Progenitor cell of endocrine pancreas (in vitro differentiated cells): ENCODE results near the gene NKAPL. TPM values are rescaled to one million over a fixed set of nuclear protein-coding genes. Genes with fewer than 3 reads are reported as not detected.

ENCODE experiments used
- DNase-seq: peaks from one replicate; pipeline ENCODE4 v3.0.0; 2021; ENCODE audit warnings: low spot score; ENCODE audit not compliant: unreplicated experiment
- H3K27ac Mint-ChIP-seq: 2 replicates; pipeline ENCODE4 v1.8.0; 2021; ENCODE audit warnings: mild to moderate bottlenecking, moderate library complexity, mixed read lengths
- H3K27me3 Mint-ChIP-seq: 2 replicates; pipeline ENCODE4 v1.8.0; 2021; ENCODE audit warnings: mixed read lengths
- H3K36me3 Mint-ChIP-seq: 2 replicates; pipeline ENCODE4 v1.8.0; 2022; ENCODE audit warnings: mixed read lengths; ENCODE audit not compliant: insufficient read depth
- H3K4me1 Mint-ChIP-seq: 2 replicates; pipeline ENCODE4 v1.8.0; 2021; ENCODE audit warnings: low read depth, mixed read lengths
- H3K4me3 Mint-ChIP-seq: 2 replicates; pipeline ENCODE4 v1.8.0; 2021; ENCODE audit warnings: low read depth, mild to moderate bottlenecking, moderate library complexity, mixed read lengths
- H3K9me3 Mint-ChIP-seq: 2 replicates; pipeline ENCODE4 v1.8.0; 2021; ENCODE audit warnings: low read depth, mixed read lengths
- CTCF ChIP-seq: fragments of 200-600 bp; sonication (generic); IDR thresholded peaks from one replicate; pipeline ENCODE4 v1.5.0; 2021; ENCODE audit warnings: antibody characterized with exemption, mild to moderate bottlenecking; ENCODE audit not compliant: unreplicated experiment
- total RNA-seq: library from RNA; stranded (reverse); gene quantifications from 2 replicates; pipeline ENCODE4 v1.2.1, GENCODE V29; 2021

NKAPL gene
- total RNA-seq, 1 donor from 2014 or later, result 0.24 TPM

- no peak for TF ChIP-seq CTCF
- no peak for DNase-seq
- no peaks in the 10 kb centered on the region for H3K27me3 Mint-ChIP-seq
- peaks cover 24% of the 10 kb centered on the region for H3K36me3 Mint-ChIP-seq
- no peak overlapping the region for H3K4me3 Mint-ChIP-seq
- no peaks in the 10 kb centered on the region for H3K9me3 Mint-ChIP-seq
- H3K27ac Mint-ChIP-seq, result no peak overlapping the region
- H3K4me1 Mint-ChIP-seq, result no peaks in the 10 kb centered on the region
Observed at GRCh38 chr6:28239636-28240035, 19.5 kb upstream of the NKAPL start.

GRCh38 chr6:28240471-28240870, 18.6 kb upstream of the NKAPL start:
- H3K27me3 Mint-ChIP-seq, result no peaks in the 10 kb centered on the region
- H3K4me3 Mint-ChIP-seq, result no peak overlapping the region
- no peak overlapping the region for H3K27ac Mint-ChIP-seq
- H3K9me3 Mint-ChIP-seq, result no peaks in the 10 kb centered on the region
- no peak for TF ChIP-seq CTCF
- peaks cover 23% of the 10 kb centered on the region for H3K36me3 Mint-ChIP-seq
- no peaks in the 10 kb centered on the region for H3K4me1 Mint-ChIP-seq
- DNase-seq, result no peak

DNA sequence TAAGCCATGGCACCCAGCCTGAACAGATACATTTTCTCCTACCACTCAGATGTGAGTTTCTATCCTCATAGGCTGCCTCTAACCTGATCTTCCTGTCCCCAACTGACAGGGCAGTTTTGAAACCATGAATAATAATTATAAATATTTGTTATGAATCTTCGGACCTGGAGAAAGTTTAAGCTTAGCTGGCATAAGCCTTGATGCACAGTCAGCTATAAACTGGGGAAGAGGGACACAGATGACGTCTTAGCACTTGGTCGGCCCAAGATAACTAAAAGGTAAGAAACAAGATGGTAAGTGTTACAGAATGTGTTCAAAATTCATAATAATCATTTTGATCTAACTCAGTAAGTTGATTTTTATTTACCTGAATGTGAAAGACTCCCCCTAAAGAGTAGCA, 15.2 kb upstream of the NKAPL start:
- TF ChIP-seq CTCF, result no peak
- Mint-ChIP-seq H3K4me3 (no peak overlapping the region), H3K9me3 (no peaks in the 10 kb centered on the region), H3K36me3 (peaks cover 16% of the 10 kb centered on the region), H3K27ac (no peak overlapping the region), H3K27me3 (no peaks in the 10 kb centered on the region), H3K4me1 (no peaks in the 10 kb centered on the region)
- DNase-seq, result no peak

DNA sequence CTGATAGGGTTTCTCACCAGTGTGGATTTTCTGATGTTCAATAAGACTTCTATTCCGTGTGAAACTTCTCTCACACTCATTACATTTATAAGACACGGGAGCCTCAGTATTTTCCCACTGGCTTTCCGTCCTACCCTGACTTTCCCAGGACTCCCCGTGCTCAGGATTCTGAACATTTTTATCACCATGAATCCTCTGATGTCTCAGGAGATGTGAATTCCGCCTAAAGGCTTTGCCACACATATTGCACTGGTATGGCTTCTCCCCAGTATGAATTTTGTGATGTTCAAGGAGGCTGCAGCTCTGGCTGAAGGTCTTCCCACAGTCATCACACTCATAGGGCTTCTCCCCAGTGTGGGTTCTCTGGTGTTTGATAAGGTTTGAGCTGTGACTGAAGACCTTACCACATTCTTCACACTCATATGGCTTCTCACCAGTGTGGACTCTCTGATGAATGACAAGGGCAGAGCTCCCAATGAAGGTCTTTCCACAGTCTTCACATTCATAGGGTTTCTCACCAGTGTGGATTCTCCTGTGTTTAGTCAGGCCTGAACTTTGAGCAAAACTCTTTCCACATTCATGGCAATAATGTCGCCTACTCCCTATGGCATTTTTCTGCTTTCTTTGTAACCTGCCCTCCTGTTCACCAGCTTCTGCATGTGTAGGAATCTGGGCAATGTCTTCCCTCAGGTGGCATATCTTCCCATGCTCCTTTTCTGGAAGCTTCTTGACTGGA, 13.7 kb upstream of the NKAPL start:
- no peaks in the 10 kb centered on the region for H3K4me1 Mint-ChIP-seq
- no peak overlapping the region for H3K4me3 Mint-ChIP-seq
- peaks cover 18% of the 10 kb centered on the region for H3K36me3 Mint-ChIP-seq
- H3K9me3 Mint-ChIP-seq, result no peaks in the 10 kb centered on the region
- H3K27ac Mint-ChIP-seq, result no peak overlapping the region
- no peaks in the 10 kb centered on the region for H3K27me3 Mint-ChIP-seq
- no peak for TF ChIP-seq CTCF
- no peak for DNase-seq

DNA sequence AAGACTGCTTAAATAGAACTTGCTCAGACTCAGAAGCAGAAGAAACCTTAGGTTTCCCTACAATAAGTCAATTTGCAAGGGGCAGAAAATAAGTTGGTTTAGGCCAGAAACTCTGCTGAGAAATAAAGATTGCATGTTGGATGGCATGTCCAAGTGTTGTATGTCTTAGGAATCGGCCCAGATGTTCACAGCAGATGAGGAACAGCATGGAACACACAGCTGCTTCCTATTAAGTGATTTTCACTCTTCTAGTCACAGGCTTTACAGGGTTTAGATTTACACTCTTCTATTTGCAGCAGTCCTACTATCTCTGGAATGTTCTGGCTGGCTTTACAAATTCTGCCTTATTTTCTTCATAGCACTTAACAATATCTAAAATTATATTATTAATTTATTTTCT, 10.2 kb upstream of the NKAPL start:
- H3K4me1 Mint-ChIP-seq, result peaks cover 10% of the 10 kb centered on the region
- TF ChIP-seq CTCF, result no peak
- H3K4me3 Mint-ChIP-seq, result no peak overlapping the region
- H3K36me3 Mint-ChIP-seq, result peaks cover 18% of the 10 kb centered on the region
- no peak overlapping the region for H3K27ac Mint-ChIP-seq
- no peak for DNase-seq
- H3K9me3 Mint-ChIP-seq, result no peaks in the 10 kb centered on the region
- no peaks in the 10 kb centered on the region for H3K27me3 Mint-ChIP-seq
